Stimulated activated naive CD8-positive, alpha-beta T cell treated with anti-CD3 and anti-CD28 coated beads, Interleukin-15, Interleukin-2, amounts not matched to agents 100 ng/mL and 50 ng/mL, for 24 hours (primary cell): Measurements from ENCODE around the gene SCN3A.

Experiments used
- H3K27ac Mint-ChIP-seq: one replicate; pipeline ENCODE4 v1.8.0; 2021; ENCODE audit warnings: mild to moderate bottlenecking, mixed read lengths
- H3K27me3 Mint-ChIP-seq: one replicate; pipeline ENCODE4 v1.8.0; 2021; ENCODE audit warnings: mixed read lengths
- H3K36me3 Mint-ChIP-seq: one replicate; pipeline ENCODE4 v1.8.0; 2021; ENCODE audit warnings: low read depth, mixed read lengths
- H3K4me1 Mint-ChIP-seq: one replicate; pipeline ENCODE4 v1.8.0; 2021; ENCODE audit warnings: low read depth, mixed read lengths
- H3K4me3 Mint-ChIP-seq: one replicate; pipeline ENCODE4 v1.8.0; 2021; ENCODE audit warnings: mild to moderate bottlenecking, mixed read lengths
- H3K9me3 Mint-ChIP-seq: one replicate; pipeline ENCODE4 v1.8.0; 2021; ENCODE audit warnings: mixed read lengths

Gene SCN3A

GRCh38 chr2:165157160-165157559, 46.7 kb downstream of the SCN3A start:
- H3K27me3 Mint-ChIP-seq, result no peaks in the 10 kb centered on the region
- H3K4me1 Mint-ChIP-seq, result no peaks in the 10 kb centered on the region
- no peaks in the 10 kb centered on the region for H3K36me3 Mint-ChIP-seq

GRCh38 chr2:165155152-165155551, 48.7 kb downstream of the SCN3A start:
- no peaks in the 10 kb centered on the region for H3K27me3 Mint-ChIP-seq
- no peak overlapping the region for H3K27ac Mint-ChIP-seq
- no peaks in the 10 kb centered on the region for H3K36me3 Mint-ChIP-seq
- no peak overlapping the region for H3K4me3 Mint-ChIP-seq
- H3K9me3 Mint-ChIP-seq, result no peaks in the 10 kb centered on the region
- no peaks in the 10 kb centered on the region for H3K4me1 Mint-ChIP-seq

More at GRCh38 chr2:165157160-165157559, 46.7 kb downstream of the SCN3A start:
- H3K9me3 Mint-ChIP-seq, result no peaks in the 10 kb centered on the region
- no peak overlapping the region for H3K27ac Mint-ChIP-seq
- no peak overlapping the region for H3K4me3 Mint-ChIP-seq

- H3K4me1 Mint-ChIP-seq, result peaks cover 4% of the 10 kb centered on the region
- no peak overlapping the region for H3K4me3 Mint-ChIP-seq
- H3K9me3 Mint-ChIP-seq, result no peaks in the 10 kb centered on the region
- no peaks in the 10 kb centered on the region for H3K27me3 Mint-ChIP-seq
- H3K27ac Mint-ChIP-seq, result no peak overlapping the region
- no peaks in the 10 kb centered on the region for H3K36me3 Mint-ChIP-seq
Observed at GRCh38 chr2:165149439-165149838, 54.4 kb downstream of the SCN3A start.

GRCh38 chr2:165147186-165148045, 56.4 kb downstream of the SCN3A start:
- Mint-ChIP-seq H3K9me3 (no peaks in the 10 kb centered on the region), H3K4me1 (peaks cover 4% of the 10 kb centered on the region), H3K27me3 (no peaks in the 10 kb centered on the region), H3K36me3 (no peaks in the 10 kb centered on the region), H3K27ac (no peak overlapping the region), H3K4me3 (no peak overlapping the region)

GRCh38 chr2:165144315-165144714, 59.5 kb downstream of the SCN3A start:
- peaks cover under 1% of the 10 kb centered on the region for H3K4me1 Mint-ChIP-seq
- no peaks in the 10 kb centered on the region for H3K9me3 Mint-ChIP-seq
- H3K27ac Mint-ChIP-seq, result no peak overlapping the region
- no peaks in the 10 kb centered on the region for H3K27me3 Mint-ChIP-seq
- H3K36me3 Mint-ChIP-seq, result no peaks in the 10 kb centered on the region
- no peak overlapping the region for H3K4me3 Mint-ChIP-seq

GRCh38 chr2:165141601-165142354, 62.1 kb downstream of the SCN3A start:
- H3K4me3 Mint-ChIP-seq, result no peak overlapping the region
- H3K4me1 Mint-ChIP-seq, result no peaks in the 10 kb centered on the region
- no peaks in the 10 kb centered on the region for H3K36me3 Mint-ChIP-seq
- no peaks in the 10 kb centered on the region for H3K27me3 Mint-ChIP-seq
- H3K27ac Mint-ChIP-seq, result no peak overlapping the region
- H3K9me3 Mint-ChIP-seq, result no peaks in the 10 kb centered on the region

GRCh38 chr2:165126244-165126643, 77.6 kb downstream of the SCN3A start:
- H3K4me3 Mint-ChIP-seq, result no peak overlapping the region
- no peaks in the 10 kb centered on the region for H3K9me3 Mint-ChIP-seq
- no peaks in the 10 kb centered on the region for H3K4me1 Mint-ChIP-seq
- no peaks in the 10 kb centered on the region for H3K36me3 Mint-ChIP-seq
- H3K27ac Mint-ChIP-seq, result no peak overlapping the region
- no peaks in the 10 kb centered on the region for H3K27me3 Mint-ChIP-seq

- H3K27me3 Mint-ChIP-seq, result no peaks in the 10 kb centered on the region
- H3K27ac Mint-ChIP-seq, result no peak overlapping the region
- H3K4me3 Mint-ChIP-seq, result no peak overlapping the region
- H3K4me1 Mint-ChIP-seq, result no peaks in the 10 kb centered on the region
- H3K36me3 Mint-ChIP-seq, result no peaks in the 10 kb centered on the region
- no peaks in the 10 kb centered on the region for H3K9me3 Mint-ChIP-seq
Observed at GRCh38 chr2:165122521-165122920, 81.3 kb downstream of the SCN3A start.

- Mint-ChIP-seq H3K9me3 (no peaks in the 10 kb centered on the region), H3K4me1 (no peaks in the 10 kb centered on the region), H3K27ac (no peak overlapping the region), H3K27me3 (no peaks in the 10 kb centered on the region), H3K4me3 (no peak overlapping the region), H3K36me3 (no peaks in the 10 kb centered on the region)
Observed at GRCh38 chr2:165120740-165121467, 82.9 kb downstream of the SCN3A start.

- no peak overlapping the region for H3K4me3 Mint-ChIP-seq
- H3K27me3 Mint-ChIP-seq, result no peaks in the 10 kb centered on the region
- H3K36me3 Mint-ChIP-seq, result no peaks in the 10 kb centered on the region
- H3K27ac Mint-ChIP-seq, result no peak overlapping the region
- no peaks in the 10 kb centered on the region for H3K9me3 Mint-ChIP-seq
- H3K4me1 Mint-ChIP-seq, result no peaks in the 10 kb centered on the region
Observed at GRCh38 chr2:165115258-165115657, 88.6 kb downstream of the SCN3A start.

GRCh38 chr2:165114346-165114939, 89.4 kb downstream of the SCN3A start:
- Mint-ChIP-seq H3K27ac (no peak overlapping the region), H3K4me1 (no peaks in the 10 kb centered on the region), H3K36me3 (no peaks in the 10 kb centered on the region), H3K4me3 (no peak overlapping the region), H3K27me3 (no peaks in the 10 kb centered on the region), H3K9me3 (no peaks in the 10 kb centered on the region)

- H3K27ac Mint-ChIP-seq, result no peak overlapping the region
Observed at GRCh38 chr2:165113414-165113813, 90.4 kb downstream of the SCN3A start.

GRCh38 chr2:165112789-165113188, 91.1 kb downstream of the SCN3A start:
- no peak overlapping the region for H3K27ac Mint-ChIP-seq
- no peaks in the 10 kb centered on the region for H3K4me1 Mint-ChIP-seq
- no peaks in the 10 kb centered on the region for H3K36me3 Mint-ChIP-seq
- H3K27me3 Mint-ChIP-seq, result no peaks in the 10 kb centered on the region
- no peaks in the 10 kb centered on the region for H3K9me3 Mint-ChIP-seq
- no peak overlapping the region for H3K4me3 Mint-ChIP-seq

More at GRCh38 chr2:165113414-165113813, 90.4 kb downstream of the SCN3A start:
- Mint-ChIP-seq H3K9me3 (no peaks in the 10 kb centered on the region), H3K4me1 (no peaks in the 10 kb centered on the region), H3K4me3 (no peak overlapping the region), H3K27me3 (no peaks in the 10 kb centered on the region), H3K36me3 (no peaks in the 10 kb centered on the region)

GRCh38 chr2:165112133-165112573, 91.7 kb downstream of the SCN3A start:
- H3K36me3 Mint-ChIP-seq, result no peaks in the 10 kb centered on the region
- no peaks in the 10 kb centered on the region for H3K9me3 Mint-ChIP-seq
- no peak overlapping the region for H3K4me3 Mint-ChIP-seq
- H3K27ac Mint-ChIP-seq, result no peak overlapping the region
- H3K27me3 Mint-ChIP-seq, result no peaks in the 10 kb centered on the region
- no peaks in the 10 kb centered on the region for H3K4me1 Mint-ChIP-seq
